ENCODE data around the gene ROR2. TPM values are rescaled to one million over a fixed set of nuclear protein-coding genes. Genes with fewer than 3 reads are reported as not detected.
A peak's percentile ranks its signal among the peaks of the same experiment; 100 is the strongest.

Gene ROR2
- total RNA-seq, 1 experiment from 2014 or later, result 40.0 TPM

- no peak for DNase-seq
- Histone ChIP-seq H3K36me3 (replicated peaks; ENCODE audit: control insufficient read depth, insufficient read depth, low read length) (no peaks in the 10 kb centered on the region), H3K4me3 (ENCODE audit: insufficient read depth, low read depth, low read length) (no peak overlapping the region), H3K27me3 (ENCODE audit: control insufficient read depth, insufficient read depth, low read length) (no peaks in the 10 kb centered on the region; the same call in 1 of the 2 replicates)
Observed at GRCh38 chr9:91896097-91896496, 53.9 kb downstream of the ROR2 start.

DNA sequence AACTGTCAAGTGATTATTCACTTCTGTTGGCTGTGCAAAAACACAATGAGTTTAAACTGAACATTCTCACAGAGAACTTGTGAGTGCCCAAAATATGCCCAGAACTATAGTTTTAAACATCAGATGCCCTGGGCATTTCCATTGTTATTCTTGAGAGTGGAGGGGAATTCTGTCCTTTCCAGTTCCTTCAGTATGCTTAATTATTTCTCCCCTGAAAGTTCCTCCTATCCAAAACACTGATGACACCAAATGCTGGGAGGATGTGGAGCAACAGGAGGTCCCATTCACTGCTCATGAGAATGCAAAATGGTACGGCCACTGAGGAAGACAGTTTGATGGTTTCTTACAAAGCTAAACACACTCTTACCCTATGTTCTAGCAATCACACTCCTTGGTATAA lies 55.5 kb downstream of the ROR2 start:
- H3K27me3 ChIP-seq (ENCODE audit: control insufficient read depth, insufficient read depth, low read length), result peaks cover 4% of the 10 kb centered on the region

GRCh38 chr9:91894023-91894422 lies 56.0 kb downstream of the ROR2 start:
- peaks cover 8% of the 10 kb centered on the region for H3K27me3 ChIP-seq (ENCODE audit: control insufficient read depth, insufficient read depth, low read length)
- DNase-seq, result no peak
- H3K36me3 ChIP-seq (replicated peaks; ENCODE audit: control insufficient read depth, insufficient read depth, low read length), result no peaks in the 10 kb centered on the region
- H3K4me3 ChIP-seq (ENCODE audit: insufficient read depth, low read depth, low read length), result no peak overlapping the region

More for the DNA sequence above, 55.5 kb downstream of the ROR2 start:
- H3K4me3 ChIP-seq (ENCODE audit: insufficient read depth, low read depth, low read length), result no peak overlapping the region
- H3K36me3 ChIP-seq (replicated peaks; ENCODE audit: control insufficient read depth, insufficient read depth, low read length), result no peaks in the 10 kb centered on the region
- no peak for DNase-seq

GRCh38 chr9:91891915-91892314 lies 58.1 kb downstream of the ROR2 start:
- peaks cover 18% of the 10 kb centered on the region for H3K27me3 ChIP-seq (ENCODE audit: control insufficient read depth, insufficient read depth, low read length)
- H3K36me3 ChIP-seq (replicated peaks; ENCODE audit: control insufficient read depth, insufficient read depth, low read length), result no peaks in the 10 kb centered on the region
- H3K4me3 ChIP-seq (ENCODE audit: insufficient read depth, low read depth, low read length), result no peak overlapping the region
- no peak for DNase-seq

DNA sequence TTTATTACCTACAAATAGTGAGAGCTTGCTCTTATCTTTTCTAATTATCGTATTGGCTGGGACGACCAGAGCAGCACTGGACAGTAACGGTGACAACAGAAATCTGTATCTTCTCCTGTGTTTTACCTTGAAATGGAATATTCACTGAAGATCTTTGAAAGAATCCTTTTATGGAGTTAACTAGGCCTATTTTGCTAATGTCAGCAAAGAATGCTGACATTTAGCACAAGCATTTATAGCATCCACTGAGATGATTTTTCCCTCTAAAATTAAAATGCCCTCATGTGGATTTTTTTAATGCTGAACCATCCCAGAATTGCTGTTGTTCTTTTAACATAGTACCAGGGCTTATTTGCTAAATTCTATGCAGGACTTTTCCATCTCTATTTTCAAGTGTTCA lies 59.4 kb downstream of the ROR2 start:
- Histone ChIP-seq H3K27me3 (ENCODE audit: control insufficient read depth, insufficient read depth, low read length) (peaks cover 21% of the 10 kb centered on the region), H3K4me3 (ENCODE audit: insufficient read depth, low read depth, low read length) (no peak overlapping the region), H3K36me3 (replicated peaks; ENCODE audit: control insufficient read depth, insufficient read depth, low read length) (no peaks in the 10 kb centered on the region)
- DNase-seq, result no peak

DNA sequence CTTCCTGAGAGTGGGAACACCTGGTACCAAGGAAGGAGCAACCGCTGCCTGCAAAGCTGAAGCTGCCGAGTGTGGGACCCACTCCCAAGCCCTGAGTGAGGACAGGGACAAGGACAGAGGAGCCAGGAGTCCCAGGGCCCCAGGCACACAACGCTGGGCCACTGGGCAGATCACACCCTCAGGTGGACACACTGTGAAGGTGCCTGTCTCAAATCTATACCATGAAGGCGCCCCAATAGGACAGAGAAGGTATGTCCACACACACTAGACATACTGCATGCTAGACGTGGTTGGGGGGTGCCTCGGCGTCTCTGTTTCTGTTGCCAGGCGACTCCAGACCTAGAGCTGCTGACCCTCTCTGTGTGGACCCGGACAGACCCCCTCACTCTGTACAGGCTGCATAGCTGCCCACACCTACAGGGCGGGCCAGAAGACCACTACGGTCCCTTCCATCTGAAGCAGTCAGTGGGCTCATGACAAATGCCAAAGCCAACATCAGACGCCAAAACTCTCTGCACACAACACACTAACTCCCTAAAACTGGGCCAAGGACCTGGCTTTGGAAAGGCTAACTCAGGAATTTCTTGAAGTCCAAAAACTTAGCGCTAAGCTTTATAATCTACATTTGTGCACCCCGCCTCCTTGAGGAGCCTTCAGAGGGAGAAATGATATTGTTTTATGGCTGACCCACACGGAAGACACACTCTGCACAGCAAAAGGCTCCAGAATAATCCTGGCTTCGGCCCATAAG lies 60.7 kb downstream of the ROR2 start:
- H3K36me3 ChIP-seq (replicated peaks; ENCODE audit: control insufficient read depth, insufficient read depth, low read length), result no peaks in the 10 kb centered on the region
- no peak overlapping the region for H3K4me3 ChIP-seq (ENCODE audit: insufficient read depth, low read depth, low read length)
- no peak for DNase-seq
- peaks cover 21% of the 10 kb centered on the region for H3K27me3 ChIP-seq (ENCODE audit: control insufficient read depth, insufficient read depth, low read length)

DNA sequence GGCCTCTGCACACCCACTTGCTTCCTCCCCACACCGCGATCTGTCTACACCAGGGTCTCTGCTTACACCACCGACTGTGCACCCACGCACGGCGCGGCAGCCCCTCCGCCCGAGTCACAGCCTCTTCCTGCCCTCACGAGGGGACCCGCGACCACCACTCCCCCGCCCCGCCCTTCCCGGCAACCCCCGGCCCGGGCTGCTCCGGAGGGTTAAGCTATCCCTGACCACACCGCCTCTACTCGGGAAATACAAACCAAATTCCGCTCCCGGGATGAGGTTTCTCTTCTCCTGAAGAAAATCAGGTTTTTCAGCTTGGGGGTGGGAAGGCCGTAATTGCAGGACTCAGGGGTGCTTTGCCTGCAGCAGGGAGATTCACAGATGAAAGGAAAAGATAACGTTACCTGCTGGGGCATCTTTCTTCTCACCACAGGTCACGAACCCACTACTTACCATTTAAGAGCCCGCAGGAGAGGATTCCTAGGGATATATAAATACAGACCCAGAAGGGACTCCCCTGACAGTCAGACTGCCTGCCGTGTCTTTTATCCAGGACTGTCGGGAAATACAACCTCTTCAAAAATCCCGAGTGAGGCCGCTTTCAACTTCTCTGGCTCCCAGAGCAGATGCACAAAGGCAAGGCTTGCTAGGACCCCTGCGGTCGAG lies 63.5 kb downstream of the ROR2 start:
- Histone ChIP-seq H3K27me3 (ENCODE audit: control insufficient read depth, insufficient read depth, low read length) (peaks cover 21% of the 10 kb centered on the region), H3K36me3 (replicated peaks; ENCODE audit: control insufficient read depth, insufficient read depth, low read length) (no peaks in the 10 kb centered on the region), H3K4me3 (ENCODE audit: insufficient read depth, low read depth, low read length) (peak overlapping the region; percentile 19)
- peak; percentile 81 for DNase-seq

DNA sequence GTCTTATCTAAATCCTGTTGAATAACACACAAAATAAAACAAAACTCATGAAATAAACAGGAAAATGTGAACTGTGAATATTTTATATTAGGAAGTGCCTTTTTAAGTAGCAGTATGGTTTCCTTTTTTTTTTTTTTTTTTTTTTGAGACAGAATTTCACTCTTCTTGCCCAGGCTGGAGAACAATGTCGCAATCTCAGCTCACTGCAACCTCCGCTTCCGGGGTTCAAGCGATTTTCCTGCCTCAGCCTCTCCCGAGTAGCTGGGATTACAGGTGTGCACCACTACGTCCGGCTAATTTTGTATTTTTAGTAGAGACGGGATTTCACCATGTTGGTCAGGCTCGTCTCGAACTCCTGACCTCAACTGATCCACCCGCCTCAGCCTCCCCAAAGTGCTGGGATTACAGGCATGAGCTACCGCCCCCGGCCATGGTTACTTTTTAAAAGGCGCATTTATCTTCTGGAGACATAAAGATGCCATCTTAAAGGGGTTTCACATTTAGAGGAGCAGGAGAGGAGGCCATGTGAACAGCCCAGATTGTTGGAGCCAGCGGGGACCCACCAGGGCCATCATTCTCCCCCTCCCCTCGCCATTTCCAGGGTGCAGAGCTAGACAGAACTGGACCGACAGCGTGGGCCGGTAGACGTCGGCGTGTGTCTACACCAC lies 64.1 kb downstream of the ROR2 start:
- Histone ChIP-seq H3K36me3 (replicated peaks; ENCODE audit: control insufficient read depth, insufficient read depth, low read length) (no peaks in the 10 kb centered on the region), H3K4me3 (ENCODE audit: insufficient read depth, low read depth, low read length) (peak overlapping the region; percentile 19), H3K27me3 (ENCODE audit: control insufficient read depth, insufficient read depth, low read length) (peaks cover 21% of the 10 kb centered on the region)
- DNase-seq, result no peak

- no peak overlapping the region for H3K4me3 ChIP-seq (ENCODE audit: insufficient read depth, low read depth, low read length)
- DNase-seq, result peak; percentile 64
- H3K36me3 ChIP-seq (replicated peaks; ENCODE audit: control insufficient read depth, insufficient read depth, low read length), result no peaks in the 10 kb centered on the region
- peaks cover 21% of the 10 kb centered on the region for H3K27me3 ChIP-seq (ENCODE audit: control insufficient read depth, insufficient read depth, low read length)
Observed at GRCh38 chr9:91884696-91885687, 65.0 kb downstream of the ROR2 start.

DNA sequence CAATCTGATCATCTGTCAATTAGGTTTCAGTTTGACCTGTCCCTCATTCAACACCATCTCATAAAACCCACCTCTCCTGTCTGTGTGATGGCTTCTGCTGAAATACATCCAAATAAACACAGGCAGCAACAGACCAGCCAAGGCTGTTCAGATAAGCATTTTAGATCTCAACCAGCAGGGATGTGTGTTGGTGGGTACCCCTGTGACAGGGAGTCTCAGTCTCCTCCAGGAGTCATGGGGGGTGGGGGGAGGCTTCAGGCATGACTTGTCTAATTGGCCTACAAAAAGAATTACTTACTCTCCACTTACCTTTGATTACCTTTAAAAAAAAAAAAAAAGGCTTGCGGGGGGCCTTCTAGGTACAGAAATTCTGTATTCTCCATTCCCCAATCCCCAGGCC lies 65.9 kb downstream of the ROR2 start:
- DNase-seq, result no peak
- Histone ChIP-seq H3K36me3 (replicated peaks; ENCODE audit: control insufficient read depth, insufficient read depth, low read length) (no peaks in the 10 kb centered on the region), H3K27me3 (ENCODE audit: control insufficient read depth, insufficient read depth, low read length) (peaks cover 14% of the 10 kb centered on the region), H3K4me3 (ENCODE audit: insufficient read depth, low read depth, low read length) (no peak overlapping the region)

DNA sequence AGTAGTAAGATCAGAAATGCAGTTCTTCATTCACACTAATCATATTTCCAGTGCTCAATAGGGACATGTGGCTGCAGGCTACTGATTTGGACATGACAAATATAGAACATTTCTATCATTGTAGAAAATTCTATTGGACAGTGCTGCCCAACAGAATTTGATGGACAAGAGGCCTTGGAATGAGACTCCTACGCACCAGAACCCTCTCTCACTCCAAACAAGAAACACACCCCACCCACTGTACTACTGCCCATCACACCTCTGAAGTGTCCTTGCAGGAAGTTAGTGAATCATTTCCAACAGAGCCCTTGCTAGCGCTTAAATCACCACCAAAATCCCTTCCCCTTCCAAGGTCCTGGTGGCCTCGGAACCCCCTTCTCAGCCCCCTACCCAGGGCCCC lies 66.5 kb downstream of the ROR2 start:
- Histone ChIP-seq H3K4me3 (ENCODE audit: insufficient read depth, low read depth, low read length) (no peak overlapping the region), H3K36me3 (replicated peaks; ENCODE audit: control insufficient read depth, insufficient read depth, low read length) (no peaks in the 10 kb centered on the region), H3K27me3 (ENCODE audit: control insufficient read depth, insufficient read depth, low read length) (peaks cover 9% of the 10 kb centered on the region)
- DNase-seq, result no peak

- no peak for DNase-seq
- Histone ChIP-seq H3K36me3 (replicated peaks; ENCODE audit: control insufficient read depth, insufficient read depth, low read length) (no peaks in the 10 kb centered on the region), H3K4me3 (ENCODE audit: insufficient read depth, low read depth, low read length) (no peak overlapping the region), H3K27me3 (ENCODE audit: control insufficient read depth, insufficient read depth, low read length) (peaks cover 5% of the 10 kb centered on the region)
Observed at GRCh38 chr9:91882627-91883026, 67.4 kb downstream of the ROR2 start.

DNA sequence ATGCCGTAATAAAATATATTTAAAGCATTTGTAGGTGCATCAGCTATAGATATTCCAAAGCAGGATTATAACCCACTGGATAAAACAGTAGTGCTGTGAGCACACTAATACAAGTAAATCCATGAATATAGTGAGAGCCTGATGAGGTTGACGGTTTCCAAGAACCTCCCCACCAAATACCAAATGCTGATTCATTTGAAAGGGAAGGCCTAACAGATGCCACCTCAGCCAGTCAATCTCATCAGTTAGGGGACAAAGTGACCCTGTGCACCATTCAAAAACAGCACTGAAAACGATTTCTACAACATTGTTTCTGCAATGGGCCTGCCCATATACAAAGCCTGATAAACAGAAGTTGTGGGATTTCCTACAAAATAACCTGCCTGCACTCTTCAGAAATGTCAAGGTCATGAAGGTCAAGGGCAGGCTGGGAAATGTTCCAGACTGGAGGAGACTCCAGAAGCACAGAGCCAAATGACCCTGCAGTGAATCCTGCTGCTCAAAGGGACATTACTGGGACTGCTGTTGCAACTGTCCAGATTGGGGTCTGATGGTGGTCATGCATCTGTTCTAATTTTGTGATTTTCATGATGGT lies 69.6 kb downstream of the ROR2 start:
- Histone ChIP-seq H3K4me3 (ENCODE audit: insufficient read depth, low read depth, low read length) (no peak overlapping the region), H3K36me3 (replicated peaks; ENCODE audit: control insufficient read depth, insufficient read depth, low read length) (no peaks in the 10 kb centered on the region), H3K27me3 (ENCODE audit: control insufficient read depth, insufficient read depth, low read length) (no peaks in the 10 kb centered on the region)
- DNase-seq, result no peak

DNA sequence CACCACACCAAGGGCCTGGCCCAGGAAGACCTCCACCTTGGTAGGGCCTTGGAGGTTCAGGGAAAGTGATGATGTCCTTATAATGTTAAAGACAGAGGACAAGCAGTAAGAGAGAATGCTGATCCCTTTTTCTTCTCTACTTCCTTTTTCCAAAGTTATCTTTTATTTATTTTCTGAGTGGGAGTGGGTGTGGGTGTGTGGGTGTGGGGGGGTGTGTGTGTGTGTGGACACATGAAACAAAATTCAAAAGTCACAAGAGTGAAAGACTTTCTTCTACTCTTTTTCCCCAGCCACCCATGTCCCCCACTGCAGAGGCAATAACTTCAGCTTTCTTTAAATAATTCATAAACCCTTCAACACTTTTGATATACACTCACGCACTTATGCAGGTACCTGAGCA lies 70.8 kb downstream of the ROR2 start:
- Histone ChIP-seq H3K4me3 (ENCODE audit: insufficient read depth, low read depth, low read length) (no peak overlapping the region), H3K36me3 (replicated peaks; ENCODE audit: control insufficient read depth, insufficient read depth, low read length) (no peaks in the 10 kb centered on the region)
- no peak for DNase-seq

More for the DNA sequence above, 70.8 kb downstream of the ROR2 start:
- H3K27me3 ChIP-seq (ENCODE audit: control insufficient read depth, insufficient read depth, low read length), result no peaks in the 10 kb centered on the region

Measured in H7 (cell line).